Osteoblast (primary cell): ENCODE results near the gene SAE1. TPM values are rescaled to one million over a fixed set of nuclear protein-coding genes. Genes with fewer than 3 reads are reported as not detected.

Experiments
- DNase-seq: peaks from one replicate; pipeline ENCODE4 v3.0.0; 2011; ENCODE audit warnings: low spot score, mixed read lengths; ENCODE audit not compliant: insufficient read length; ENCODE audit errors: missing footprints
- H2AFZ ChIP-seq: 2 replicates; pipeline ENCODE4 v1.6.0; 2011; ENCODE audit warnings: mild to moderate bottlenecking, low read length
- H3K27ac ChIP-seq: 2 replicates; pipeline ENCODE4 v1.5.1; 2011; ENCODE audit warnings: mild to moderate bottlenecking, low read depth, low read length, moderate library complexity
- H3K27me3 ChIP-seq: 2 replicates; pipeline ENCODE4 v1.6.0; 2012; ENCODE audit warnings: mild to moderate bottlenecking, control low read depth, inconsistent platforms, low read length, moderate library complexity; ENCODE audit not compliant: insufficient read depth
- H3K36me3 ChIP-seq: 2 replicates; pipeline ENCODE4 v1.5.1; 2011; ENCODE audit warnings: mild to moderate bottlenecking, low read length, control low read depth, moderate library complexity; ENCODE audit not compliant: insufficient read depth
- H3K4me1 ChIP-seq: 2 replicates; pipeline ENCODE4 v1.5.1; 2011; ENCODE audit warnings: mild to moderate bottlenecking, low read length, control low read depth, moderate library complexity; ENCODE audit not compliant: insufficient read depth
- H3K4me2 ChIP-seq: 2 replicates; pipeline ENCODE4 v1.6.0; 2011; ENCODE audit warnings: mild to moderate bottlenecking, low read length; ENCODE audit not compliant: insufficient read depth
- H3K4me3 ChIP-seq: fragments of 200-600 bp; sonication (generic); 3 replicates; pipeline ENCODE4 v1.5.1; 2012; ENCODE audit warnings: mild to moderate bottlenecking, low read length, inconsistent platforms; ENCODE audit not compliant: insufficient read depth
- H3K79me2 ChIP-seq: 2 replicates; pipeline ENCODE4 v1.6.0; 2012; ENCODE audit warnings: mild to moderate bottlenecking, low read length, control low read depth, inconsistent platforms; ENCODE audit not compliant: insufficient read depth
- H3K9me3 ChIP-seq: 2 replicates; pipeline ENCODE4 v1.5.1; 2011; ENCODE audit warnings: low read depth, low read length, control low read depth
- H4K20me1 ChIP-seq: 2 replicates; pipeline ENCODE4 v1.6.0; 2012; ENCODE audit warnings: mild to moderate bottlenecking, low read length, control low read depth; ENCODE audit not compliant: insufficient read depth
- total RNA-seq: library from RNA; depleted of rRNA; stranded (reverse); fragments of >200 nt; gene quantifications from 2 replicates; pipeline ENCODE4 v1.2.3, GENCODE V29; 2012
- TF ChIP-seq, protein P1 (sequence below): IDR thresholded peaks from 2 replicates; pipeline ENCODE4 v1.5.1; 2011; ENCODE audit warnings: mild to moderate bottlenecking, low read depth, low read length, moderate library complexity; ENCODE audit errors: extremely low read depth

Gene SAE1
- total RNA-seq, 1 donor: 105 TPM

- DNase-seq: no peak
- Histone ChIP-seq H3K36me3 (peaks cover 49% of the 10 kb centered on the region), H3K27ac (no peak overlapping the region), H2AFZ (no peak overlapping the region), H3K79me2 (peaks cover 6% of the 10 kb centered on the region), H3K9me3 (no peaks in the 10 kb centered on the region), H3K27me3 (no peaks in the 10 kb centered on the region), H3K4me1 (no peaks in the 10 kb centered on the region), H3K4me3 (no peak overlapping the region), H4K20me1 (no peaks in the 10 kb centered on the region), H3K4me2 (no peak overlapping the region)
- TF ChIP-seq, protein P1, sequence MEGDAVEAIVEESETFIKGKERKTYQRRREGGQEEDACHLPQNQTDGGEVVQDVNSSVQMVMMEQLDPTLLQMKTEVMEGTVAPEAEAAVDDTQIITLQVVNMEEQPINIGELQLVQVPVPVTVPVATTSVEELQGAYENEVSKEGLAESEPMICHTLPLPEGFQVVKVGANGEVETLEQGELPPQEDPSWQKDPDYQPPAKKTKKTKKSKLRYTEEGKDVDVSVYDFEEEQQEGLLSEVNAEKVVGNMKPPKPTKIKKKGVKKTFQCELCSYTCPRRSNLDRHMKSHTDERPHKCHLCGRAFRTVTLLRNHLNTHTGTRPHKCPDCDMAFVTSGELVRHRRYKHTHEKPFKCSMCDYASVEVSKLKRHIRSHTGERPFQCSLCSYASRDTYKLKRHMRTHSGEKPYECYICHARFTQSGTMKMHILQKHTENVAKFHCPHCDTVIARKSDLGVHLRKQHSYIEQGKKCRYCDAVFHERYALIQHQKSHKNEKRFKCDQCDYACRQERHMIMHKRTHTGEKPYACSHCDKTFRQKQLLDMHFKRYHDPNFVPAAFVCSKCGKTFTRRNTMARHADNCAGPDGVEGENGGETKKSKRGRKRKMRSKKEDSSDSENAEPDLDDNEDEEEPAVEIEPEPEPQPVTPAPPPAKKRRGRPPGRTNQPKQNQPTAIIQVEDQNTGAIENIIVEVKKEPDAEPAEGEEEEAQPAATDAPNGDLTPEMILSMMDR: no peak
Measured at GRCh38 chr19:47203254-47203653, 72.6 kb downstream of the SAE1 start.

GRCh38 chr19:47209319-47210179 lies 78.9 kb downstream of the SAE1 start:
- no peaks in the 10 kb centered on the region for H3K79me2 ChIP-seq
- H3K9me3 ChIP-seq: no peaks in the 10 kb centered on the region
- H3K36me3 ChIP-seq: peaks cover 56% of the 10 kb centered on the region
- peaks cover 6% of the 10 kb centered on the region for H3K4me1 ChIP-seq
- H4K20me1 ChIP-seq: no peaks in the 10 kb centered on the region
- H2AFZ ChIP-seq: no peak overlapping the region
- H3K4me2 ChIP-seq: no peak overlapping the region
- H3K27ac ChIP-seq: peak overlapping the region; percentile 67
- no peaks in the 10 kb centered on the region for H3K27me3 ChIP-seq
- H3K4me3 ChIP-seq: no peak overlapping the region
- TF ChIP-seq, protein P1: no peak
- no peak for DNase-seq

DNA sequence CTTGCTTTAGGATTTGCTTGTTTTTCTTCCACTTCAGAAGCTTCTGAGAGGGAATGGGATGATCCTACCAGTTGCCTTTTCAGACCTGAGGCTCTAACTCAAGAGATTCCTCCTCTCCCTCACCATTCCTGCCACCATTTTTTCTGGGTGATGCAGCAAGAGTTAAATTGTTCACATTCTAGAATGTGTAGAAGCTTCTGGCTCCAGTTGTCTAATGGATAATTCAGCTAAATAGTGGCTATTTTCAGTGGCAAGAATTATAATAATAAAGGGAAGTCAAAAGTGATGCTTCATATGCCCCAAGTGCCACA lies 79.5 kb downstream of the SAE1 start:
- H3K4me2 ChIP-seq: no peak overlapping the region
- H3K36me3 ChIP-seq: peaks cover 50% of the 10 kb centered on the region
- peak overlapping the region; percentile 67 for H3K27ac ChIP-seq
- no peak overlapping the region for H3K4me3 ChIP-seq
- H3K9me3 ChIP-seq: no peaks in the 10 kb centered on the region
- TF ChIP-seq, protein P1: no peak
- H3K79me2 ChIP-seq: no peaks in the 10 kb centered on the region
- H3K4me1 ChIP-seq: peaks cover 6% of the 10 kb centered on the region
- no peaks in the 10 kb centered on the region for H3K27me3 ChIP-seq
- H4K20me1 ChIP-seq: no peaks in the 10 kb centered on the region
- H2AFZ ChIP-seq: no peak overlapping the region
- no peak for DNase-seq

GRCh38 chr19:47210689-47211316 lies 80.2 kb downstream of the SAE1 start:
- TF ChIP-seq, protein P1: peak; percentile 88
- Histone ChIP-seq H3K79me2 (no peaks in the 10 kb centered on the region), H4K20me1 (no peaks in the 10 kb centered on the region), H3K27me3 (no peaks in the 10 kb centered on the region), H3K4me1 (peaks cover 6% of the 10 kb centered on the region), H3K27ac (peak overlapping the region; percentile 67), H3K4me3 (no peak overlapping the region), H3K36me3 (peaks cover 43% of the 10 kb centered on the region), H3K4me2 (no peak overlapping the region), H3K9me3 (no peaks in the 10 kb centered on the region), H2AFZ (no peak overlapping the region)
- DNase-seq: peak; percentile 87
